Astrocyte of the spinal cord (primary cell): ENCODE results near the gene GOLM1.

Source experiments
- DNase-seq: peaks from one replicate; pipeline ENCODE4 v3.0.0; 2011; ENCODE audit warnings: low read depth, low spot score
- H3K4me3 ChIP-seq: 2 replicates; pipeline ENCODE4 v1.5.1; 2011; ENCODE audit warnings: low read depth, mild to moderate bottlenecking, low read length, moderate library complexity
- in situ Hi-C: cut with HindIII; loops from 2 replicates; pipeline ENCODE4 v1.10.0; 2017; ENCODE audit warnings: low sequenced_read_pairs
- TF ChIP-seq, protein P1 (sequence below): IDR thresholded peaks from 2 replicates; pipeline ENCODE4 v1.5.1; 2012; ENCODE audit warnings: low read depth, mild to moderate bottlenecking, low read length, inconsistent platforms

Gene GOLM1

DNA sequence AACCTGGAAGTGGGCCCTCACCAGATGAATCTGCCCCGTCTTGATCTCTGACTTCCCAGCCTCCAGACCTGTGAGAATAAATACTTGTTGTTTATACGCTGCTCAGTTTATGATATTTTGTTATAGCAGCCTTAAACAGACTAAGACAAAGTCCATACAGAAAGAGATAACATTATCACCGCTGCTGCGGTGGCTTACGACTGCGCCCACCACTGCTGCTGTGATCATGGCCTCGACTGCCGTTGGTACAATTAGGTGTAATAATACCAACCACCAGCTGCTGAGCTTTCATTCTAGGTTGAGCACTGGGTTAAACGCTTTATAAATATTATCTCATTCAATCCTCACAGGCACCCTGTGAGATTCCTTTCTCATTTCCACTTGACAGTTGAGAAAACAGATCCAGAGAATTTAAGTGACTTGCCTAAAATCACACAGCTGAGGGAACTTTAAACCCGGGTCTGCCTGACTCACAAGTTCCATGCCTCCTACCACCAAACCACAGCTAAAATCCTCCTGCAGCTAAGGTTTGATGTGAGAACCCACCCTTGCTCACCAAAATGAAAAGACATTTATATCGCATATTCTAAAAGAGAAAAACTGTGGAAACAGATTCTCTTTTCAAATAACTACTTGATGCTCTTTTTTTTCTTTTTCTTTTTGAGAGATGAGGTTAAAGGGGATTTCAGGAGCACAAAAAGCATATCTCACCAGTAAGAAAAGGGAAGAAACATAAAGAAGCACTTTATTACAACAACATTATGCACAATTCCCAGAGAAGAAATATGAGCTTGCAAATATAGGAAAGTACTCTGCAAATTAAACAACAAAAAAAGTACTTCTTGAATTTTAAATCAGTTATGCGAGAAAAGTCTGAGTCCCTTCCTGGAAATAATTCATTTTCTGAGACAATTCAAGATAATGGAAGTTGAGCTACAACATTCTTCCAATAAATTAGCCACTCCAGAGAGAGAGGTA lies 23.9 kb downstream of the GOLM1 start:
- TF ChIP-seq, protein P1, sequence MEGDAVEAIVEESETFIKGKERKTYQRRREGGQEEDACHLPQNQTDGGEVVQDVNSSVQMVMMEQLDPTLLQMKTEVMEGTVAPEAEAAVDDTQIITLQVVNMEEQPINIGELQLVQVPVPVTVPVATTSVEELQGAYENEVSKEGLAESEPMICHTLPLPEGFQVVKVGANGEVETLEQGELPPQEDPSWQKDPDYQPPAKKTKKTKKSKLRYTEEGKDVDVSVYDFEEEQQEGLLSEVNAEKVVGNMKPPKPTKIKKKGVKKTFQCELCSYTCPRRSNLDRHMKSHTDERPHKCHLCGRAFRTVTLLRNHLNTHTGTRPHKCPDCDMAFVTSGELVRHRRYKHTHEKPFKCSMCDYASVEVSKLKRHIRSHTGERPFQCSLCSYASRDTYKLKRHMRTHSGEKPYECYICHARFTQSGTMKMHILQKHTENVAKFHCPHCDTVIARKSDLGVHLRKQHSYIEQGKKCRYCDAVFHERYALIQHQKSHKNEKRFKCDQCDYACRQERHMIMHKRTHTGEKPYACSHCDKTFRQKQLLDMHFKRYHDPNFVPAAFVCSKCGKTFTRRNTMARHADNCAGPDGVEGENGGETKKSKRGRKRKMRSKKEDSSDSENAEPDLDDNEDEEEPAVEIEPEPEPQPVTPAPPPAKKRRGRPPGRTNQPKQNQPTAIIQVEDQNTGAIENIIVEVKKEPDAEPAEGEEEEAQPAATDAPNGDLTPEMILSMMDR, result no peak
- peak; percentile 61 for DNase-seq
- no peak overlapping the region for H3K4me3 ChIP-seq
- in situ Hi-C loops, result no loop called here

- in situ Hi-C loops, result no loop called here
- TF ChIP-seq, protein P1, result no peak
- DNase-seq, result no peak
- no peak overlapping the region for H3K4me3 ChIP-seq
Observed at GRCh38 chr9:86073839-86074238, 25.5 kb downstream of the GOLM1 start.

- H3K4me3 ChIP-seq, result no peak overlapping the region
- in situ Hi-C loops, result no loop called here
- peak; percentile 48 for DNase-seq
- TF ChIP-seq, protein P1, result no peak
Observed at GRCh38 chr9:86072394-86072877, 26.9 kb downstream of the GOLM1 start.

GRCh38 chr9:86069206-86069869 lies 30.0 kb downstream of the GOLM1 start:
- TF ChIP-seq, protein P1, result no peak

DNA sequence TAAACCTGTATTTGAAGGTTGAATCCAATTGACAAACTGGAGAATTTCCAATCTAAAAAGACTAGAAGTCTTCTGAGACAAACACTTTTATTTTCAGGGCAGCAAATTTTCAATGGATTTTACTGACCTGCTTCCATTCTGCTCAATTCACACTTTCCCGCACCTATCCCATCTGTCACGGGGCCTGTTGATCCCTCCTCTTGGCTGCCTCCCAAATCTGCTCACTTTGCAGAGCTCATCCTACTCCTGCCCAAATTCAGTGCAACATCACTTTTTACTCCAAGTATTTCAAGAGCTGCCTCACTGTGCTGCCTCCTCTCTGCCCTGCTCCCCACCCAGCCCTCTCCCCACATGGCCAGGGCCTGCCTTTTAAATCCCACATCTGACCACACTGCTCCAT lies 35.1 kb downstream of the GOLM1 start:
- in situ Hi-C loops, result no loop called here
- TF ChIP-seq, protein P1, result no peak
- DNase-seq, result no peak
- no peak overlapping the region for H3K4me3 ChIP-seq

More at GRCh38 chr9:86069206-86069869, 30.0 kb downstream of the GOLM1 start:
- no peak overlapping the region for H3K4me3 ChIP-seq
- in situ Hi-C loops, result no loop called here
- DNase-seq, result no peak

GRCh38 chr9:86062845-86063693 lies 36.3 kb downstream of the GOLM1 start:
- DNase-seq, result no peak
- TF ChIP-seq, protein P1, result no peak
- in situ Hi-C loops, result no loop called here
- H3K4me3 ChIP-seq, result no peak overlapping the region
